ENCODE results near the gene DLGAP1. TPM values are rescaled to one million over a fixed set of nuclear protein-coding genes. Genes with fewer than 3 reads are reported as not detected.
A peak's percentile ranks its signal among the peaks of the same experiment; 100 is the strongest.
"Not testable (repeated sequence)": the region's sequence is repeated elsewhere in the genome, so short reads cannot be mapped to it uniquely, and the experiment has no call there.

Gene DLGAP1
- total RNA-seq, 1 donor from 2014 or later: 7.2 TPM

- DNase-seq (ENCODE audit: low read depth): peak; percentile 98
Observed at GRCh38 chr18:3604498-3605408, 850.4 kb downstream of the DLGAP1 start.

- no peak for DNase-seq (ENCODE audit: low read depth)
Observed at GRCh38 chr18:3604235-3604497, 850.9 kb downstream of the DLGAP1 start.

- peak; percentile 99 for DNase-seq (ENCODE audit: low read depth)
Observed at GRCh38 chr18:3603421-3604234, 851.5 kb downstream of the DLGAP1 start.

- DNase-seq (ENCODE audit: low read depth): not testable (repeated sequence)
Observed at GRCh38 chr18:3601106-3601755, 853.9 kb downstream of the DLGAP1 start.

GRCh38 chr18:3599861-3600260, 855.2 kb downstream of the DLGAP1 start:
- DNase-seq (ENCODE audit: low read depth): no peak

GRCh38 chr18:3599195-3599594, 855.9 kb downstream of the DLGAP1 start:
- DNase-seq (ENCODE audit: low read depth): no peak

GRCh38 chr18:3598581-3598980, 856.5 kb downstream of the DLGAP1 start:
- DNase-seq (ENCODE audit: low read depth): no peak

GRCh38 chr18:3597409-3598357, 857.4 kb downstream of the DLGAP1 start:
- no peak for DNase-seq (ENCODE audit: low read depth)

- DNase-seq (ENCODE audit: low read depth): peak; percentile 23
Observed at GRCh38 chr18:3596637-3597384, 858.3 kb downstream of the DLGAP1 start.

GRCh38 chr18:3596324-3596636, 858.8 kb downstream of the DLGAP1 start:
- no peak for DNase-seq (ENCODE audit: low read depth)

- peak; percentile 100 for DNase-seq (ENCODE audit: low read depth)
Observed at GRCh38 chr18:3595369-3596273, 859.5 kb downstream of the DLGAP1 start.

- DNase-seq (ENCODE audit: low read depth): peak; percentile 39
Observed at GRCh38 chr18:3594760-3595368, 860.2 kb downstream of the DLGAP1 start.

- DNase-seq (ENCODE audit: low read depth): peak; percentile 96
Observed at GRCh38 chr18:3593904-3594759, 861.0 kb downstream of the DLGAP1 start.

- DNase-seq (ENCODE audit: low read depth): peak; percentile 78
Observed at GRCh38 chr18:3593381-3593903, 861.7 kb downstream of the DLGAP1 start.

- DNase-seq (ENCODE audit: low read depth): no peak
Observed at GRCh38 chr18:3592864-3593263, 862.2 kb downstream of the DLGAP1 start.

- DNase-seq (ENCODE audit: low read depth): no peak
Observed at GRCh38 chr18:3590096-3590630, 864.9 kb downstream of the DLGAP1 start.

GRCh38 chr18:3585656-3586509, 869.2 kb downstream of the DLGAP1 start:
- DNase-seq (ENCODE audit: low read depth): peak; percentile 77

Data from renal cortical epithelial cell (primary cell).